HL-60 (cell line): ENCODE data around the gene ENOSF1.

Experiments used
- CTCF ChIP-seq: IDR thresholded peaks from one replicate; pipeline ENCODE4 v1.5.1; 2011; ENCODE audit warnings: low read length, control low read depth, inconsistent platforms; ENCODE audit not compliant: insufficient read depth
- POLR2AphosphoS5 ChIP-seq: IDR thresholded peaks from 2 replicates; pipeline ENCODE4 v1.6.1; 2012; ENCODE audit warnings: low read depth
- REST ChIP-seq: IDR thresholded peaks from 2 replicates; pipeline ENCODE4 v1.6.1; 2012; ENCODE audit warnings: low read depth; ENCODE audit not compliant: insufficient replicate concordance

- TF ChIP-seq REST (no peak), CTCF (no peak), POLR2AphosphoS5 (no peak)
Measured at GRCh38 chr18:635171-635570, 77.3 kb downstream of the ENOSF1 start.
